HG03432 (cell line): ENCODE data around the gene SELENOT.

Experiments
- ATAC-seq: cut with Tn5 transposase; IDR thresholded peaks from one replicate; pipeline ENCODE4 v1.9.1; 2021; ENCODE audit warnings: mild to moderate bottlenecking, moderate library complexity; ENCODE audit not compliant: unreplicated experiment

SELENOT gene

DNA sequence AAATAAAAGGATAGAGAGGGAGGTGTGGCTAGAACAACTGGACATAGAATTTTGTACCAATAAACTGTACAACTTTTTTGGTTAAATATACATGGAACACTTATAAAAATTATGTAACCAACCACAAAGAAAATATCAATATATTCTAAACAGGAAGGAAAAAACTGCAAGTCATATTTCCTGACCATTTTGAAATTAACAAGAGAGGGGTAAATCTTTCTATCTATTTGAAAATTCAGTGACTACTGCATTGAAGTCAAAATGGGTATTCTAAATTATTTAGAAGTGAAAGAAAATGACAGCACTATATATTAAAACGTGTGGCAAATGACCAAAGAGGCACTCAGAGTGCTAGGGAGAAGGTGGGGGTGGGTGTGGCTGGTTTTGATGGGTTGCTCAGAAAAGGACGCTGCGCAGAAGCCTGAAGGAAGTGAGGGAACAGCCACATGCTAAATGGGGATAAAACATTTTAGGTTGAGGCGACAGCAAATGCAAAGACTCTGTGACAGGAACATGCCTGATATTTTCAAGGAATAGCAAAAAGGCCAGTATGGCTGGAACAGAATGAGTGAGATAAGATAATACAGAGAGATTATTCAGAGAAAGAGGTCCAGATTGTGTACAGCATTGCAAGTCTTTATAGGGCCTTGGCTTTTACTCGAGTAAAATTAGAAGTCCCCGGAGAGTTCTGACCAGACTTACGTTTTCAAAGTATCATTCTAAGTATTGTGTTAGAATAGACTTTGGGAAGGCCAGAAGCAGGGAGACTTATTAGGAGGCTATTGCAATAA, 59.5 kb downstream of the SELENOT start:
- ATAC-seq = no peak

DNA sequence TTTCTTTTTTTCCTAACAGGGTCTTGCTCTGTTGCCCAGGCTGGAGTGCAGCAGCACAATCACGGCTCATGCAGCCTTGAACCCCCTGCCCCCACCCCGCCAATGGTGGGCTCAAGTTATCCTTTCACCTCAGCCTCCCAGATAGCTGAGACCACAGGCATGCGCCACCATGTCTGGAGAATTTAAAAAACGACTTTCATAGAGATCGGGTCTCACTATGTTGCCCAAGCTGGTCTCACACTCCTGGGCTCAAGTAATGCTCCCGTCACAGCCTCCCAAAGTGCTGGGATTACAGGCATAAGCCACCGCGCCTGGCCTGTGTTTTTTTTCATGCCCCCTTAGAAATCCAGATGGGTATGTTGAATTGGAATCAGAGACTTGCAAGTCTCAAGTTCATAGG, 60.3 kb downstream of the SELENOT start:
- no peak for ATAC-seq

DNA sequence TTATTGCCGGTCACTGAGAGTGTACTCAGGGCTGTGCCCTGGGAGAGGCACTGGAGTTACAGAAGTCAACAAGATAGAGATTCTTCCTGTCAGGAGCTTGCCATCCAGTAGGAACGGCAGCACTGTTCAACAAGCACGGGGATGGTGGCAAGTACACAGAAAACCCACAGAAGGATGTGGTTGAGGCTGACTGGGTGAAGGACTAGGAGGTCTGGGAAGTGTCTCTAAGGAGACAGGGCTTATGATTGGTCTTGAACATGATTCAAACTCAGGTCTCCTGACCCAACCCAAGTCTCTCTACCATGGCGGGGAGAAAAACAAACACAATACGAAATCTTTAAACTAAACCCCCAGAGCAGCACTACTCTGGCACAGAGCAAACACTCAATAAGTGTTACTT, 63.0 kb downstream of the SELENOT start:
- ATAC-seq = no peak

DNA sequence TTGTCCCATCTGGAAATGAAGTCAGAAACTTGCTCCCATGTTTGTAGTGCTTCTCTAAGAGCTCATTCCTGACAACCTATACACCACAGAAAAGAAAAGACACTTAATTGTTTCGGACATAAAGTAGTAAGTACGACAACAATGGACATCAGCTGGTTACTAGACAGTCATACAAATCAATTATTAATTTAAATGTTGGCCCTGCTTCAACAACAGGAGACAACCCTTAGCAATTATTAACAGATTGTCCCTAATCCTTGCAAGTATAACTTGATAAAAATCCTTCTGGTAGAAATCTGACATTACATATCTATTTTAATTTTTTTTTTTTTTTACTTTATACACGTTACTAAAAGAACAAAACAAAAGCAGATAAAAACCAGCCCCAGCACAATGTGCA, 70.8 kb downstream of the SELENOT start:
- no peak for ATAC-seq

DNA sequence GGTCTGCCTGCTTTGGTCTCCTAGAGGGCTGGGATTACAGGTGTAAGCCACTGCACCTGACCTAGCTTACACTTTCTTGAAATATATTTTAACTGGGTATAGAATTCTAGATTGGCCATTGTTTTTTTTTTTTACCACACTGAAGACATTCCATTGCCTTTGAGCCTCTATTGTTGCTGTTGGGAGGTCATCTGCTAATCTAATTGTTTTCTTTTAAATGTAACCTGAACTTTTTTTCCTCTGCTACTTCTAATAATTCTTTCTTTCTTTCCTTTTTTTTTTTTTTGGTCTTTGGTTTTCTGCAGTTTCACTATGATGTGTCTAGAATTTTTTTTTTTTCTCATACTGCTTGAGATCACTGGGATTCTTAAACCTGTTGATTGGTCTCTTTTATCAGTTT, 72.5 kb downstream of the SELENOT start:
- no peak for ATAC-seq
